Tibial nerve (tissue), 3 donors: ENCODE results near the gene SYPL1.

Experiments
- POLR2A ChIP-seq, 2 donors: fragments of 450-650 bp; IDR thresholded peaks; one replicate each; pipeline ENCODE4 v1.6.1; 2017; ENCODE audit warnings: antibody characterized with exemption in 2 of 2, mild to moderate bottlenecking in 2 of 2, moderate library complexity in 2 of 2
- TF ChIP-seq, protein P1 (sequence below), 5 experiments: fragments of 200-600 bp in 3 of 5; fragments of 450-650 bp in 2 of 5; sonication (generic) in 3 of 5; IDR thresholded peaks; one replicate each; pipeline ENCODE4 v1.5.1; 2016 to 2019; ENCODE audit warnings: antibody characterized with exemption in 5 of 5, mild to moderate bottlenecking in 3 of 5, moderate library complexity in 2 of 5

GRCh38 chr7:106108991-106109390, 3.1 kb downstream of the SYPL1 start:
- TF ChIP-seq POLR2A (IDR thresholded peaks at IDR 0.05), result no peak
- TF ChIP-seq, protein P1, sequence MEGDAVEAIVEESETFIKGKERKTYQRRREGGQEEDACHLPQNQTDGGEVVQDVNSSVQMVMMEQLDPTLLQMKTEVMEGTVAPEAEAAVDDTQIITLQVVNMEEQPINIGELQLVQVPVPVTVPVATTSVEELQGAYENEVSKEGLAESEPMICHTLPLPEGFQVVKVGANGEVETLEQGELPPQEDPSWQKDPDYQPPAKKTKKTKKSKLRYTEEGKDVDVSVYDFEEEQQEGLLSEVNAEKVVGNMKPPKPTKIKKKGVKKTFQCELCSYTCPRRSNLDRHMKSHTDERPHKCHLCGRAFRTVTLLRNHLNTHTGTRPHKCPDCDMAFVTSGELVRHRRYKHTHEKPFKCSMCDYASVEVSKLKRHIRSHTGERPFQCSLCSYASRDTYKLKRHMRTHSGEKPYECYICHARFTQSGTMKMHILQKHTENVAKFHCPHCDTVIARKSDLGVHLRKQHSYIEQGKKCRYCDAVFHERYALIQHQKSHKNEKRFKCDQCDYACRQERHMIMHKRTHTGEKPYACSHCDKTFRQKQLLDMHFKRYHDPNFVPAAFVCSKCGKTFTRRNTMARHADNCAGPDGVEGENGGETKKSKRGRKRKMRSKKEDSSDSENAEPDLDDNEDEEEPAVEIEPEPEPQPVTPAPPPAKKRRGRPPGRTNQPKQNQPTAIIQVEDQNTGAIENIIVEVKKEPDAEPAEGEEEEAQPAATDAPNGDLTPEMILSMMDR (IDR thresholded peaks at IDR 0.05), result no peak
